Heart right ventricle (tissue), 16 donors: Measurements from ENCODE around the gene BRCA1. TPM values are rescaled to one million over a fixed set of nuclear protein-coding genes. Genes with fewer than 3 reads are reported as not detected.

Experiments used
- ATAC-seq, 8 donors: fragments of 200-7000 bp; cut with Tn5 transposase; one replicate each; pipeline ENCODE4 v1.9.1; 2020; ENCODE audit warnings: mild to moderate bottlenecking in 8 of 8, moderate library complexity in 8 of 8, moderate number of reproducible peaks in 1 of 8
- DNase-seq, 2 donors: peaks; one replicate each; pipeline ENCODE4 v3.0.0-alpha.2; 2020
- H3K27ac ChIP-seq, 10 donors: fragments of 200-600 bp; sonication (generic) in 2 of 10; one replicate each; pipeline versions ENCODE4 v1.5.0 to v1.8.0; 2020 to 2022; ENCODE audit warnings: mild to moderate bottlenecking in 3 of 10
- H3K27me3 ChIP-seq, 7 donors: fragments of 200-600 bp; one replicate each; pipeline ENCODE4 v1.8.0; 2021 to 2022; ENCODE audit warnings: mild to moderate bottlenecking in 2 of 7
- H3K36me3 ChIP-seq, 9 donors: fragments of 200-600 bp; sonication (generic) in 1 of 9; one replicate each; pipeline versions ENCODE4 v1.5.0 to v1.8.0; 2020 to 2022; ENCODE audit warnings: mild to moderate bottlenecking in 2 of 9
- H3K4me1 ChIP-seq, 9 donors: fragments of 200-600 bp; sonication (generic) in 1 of 9; one replicate each; pipeline versions ENCODE4 v1.5.0 to v1.8.0; 2020 to 2022; ENCODE audit warnings: mild to moderate bottlenecking in 4 of 9
- H3K4me3 ChIP-seq, 10 donors: fragments of 200-600 bp; sonication (generic) in 2 of 10; one replicate each; pipeline versions ENCODE4 v1.5.0 to v1.8.0; 2020 to 2022; ENCODE audit warnings: mild to moderate bottlenecking in 7 of 10, moderate library complexity in 2 of 10
- H3K9me3 ChIP-seq, 11 donors: fragments of 200-600 bp in 10 of 11; sonication (generic) in 2 of 11; one replicate each; pipeline versions ENCODE4 v1.5.0 to v1.8.0; 2013 to 2022; ENCODE audit warnings: mild to moderate bottlenecking in 2 of 11, control low read depth in 1 of 11, moderate library complexity in 1 of 11
- WGBS, 2 donors: extraction: QIAGEN DNeasy Blood & Tissue Kit; methylation state at CpG; one replicate each; pipeline ENCODE4 v1.1.7; 2013; ENCODE audit warnings: inconsistent platforms in 1 of 2; 5-methylcytosine and 5-hydroxymethylcytosine counted together
- intact Hi-C, 10 donors: fragments of 100-400 bp; cut with DNase I; formaldehyde crosslinking; loops; one replicate each; pipeline versions ENCODE4 v1.11.1 to v1.14.2; 2022
- polyA plus RNA-seq, 2 donors: library from polyadenylated mRNA; stranded (reverse); fragments of 200-250 nt; gene quantifications; one replicate each; pipeline ENCODE4 v1.2.3, GENCODE V29; 2013
- total RNA-seq, 10 donors: library from RNA; stranded (reverse); fragmentation: NEBNext Ultra II Directional in 3 of 10; extraction: Animal tissue kit (Norgen Biotek cat#: 25700) in 3 of 10; gene quantifications; one replicate each; pipeline versions ENCODE4 v1.2.1 to v1.2.4, GENCODE V29; 2021 to 2023
- TF ChIP-seq, protein P1 (sequence below), 9 donors: fragments of 200-600 bp; sonication (generic) in 2 of 9; IDR thresholded peaks; one replicate each; pipeline versions ENCODE4 v1.5.0 to v1.8.0; 2021 to 2022; ENCODE audit warnings: antibody characterized with exemption in 9 of 9, mild to moderate bottlenecking in 5 of 9, moderate library complexity in 1 of 9
- donor health status: Arrhythmogenic right ventricular cardiomyopathy.
- donor health status: ischemic (EF 13 %, LVEDD 7.1; RV severe dilation, severe dysfunction).
- donor health status: healthy with polysubstance abuse.
- donor health status: DM: no; HTN: yes; CAD: no.
- donor health status: DM: no; HTN: no; CAD: no.
- donor health status: ischemic (EF 25% LVEDD 6.9; RV normal size, moderate dysfunction).
- donor health status: ischemic (EF 25% LVEDD 5.7; RV mildly dilated, moderate dysfunction).
- donor health status: healthy.
- donor health status: DM: yes; HTN: yes; CAD: no.
- donor health status: Ischemic cardiomyopathy.
- donor health status: ischemic (EF 35%, LVEDD 5.7; RV mildly dilated, moderate dysfunction).
- donor health status: nonischemic (EF 11% LVEDD 7.7; RV severe dilation, severe dysfunction).
- donor health status: DM: yes; HTN: yes; CAD: no.
- donor health status: PGD.
- donor health status: ischemic (EF 29% LVEDD 5.4; RV normal size, mild dysfunction).
- donor health status: nonischemic (EF 23%, LVEDD 6.1; RV moderate dilation, normal function).

The BRCA1 gene
- total and polyA plus RNA-seq, 12 donors = 2.2 to 12.0 (median 7.9) TPM

DNA sequence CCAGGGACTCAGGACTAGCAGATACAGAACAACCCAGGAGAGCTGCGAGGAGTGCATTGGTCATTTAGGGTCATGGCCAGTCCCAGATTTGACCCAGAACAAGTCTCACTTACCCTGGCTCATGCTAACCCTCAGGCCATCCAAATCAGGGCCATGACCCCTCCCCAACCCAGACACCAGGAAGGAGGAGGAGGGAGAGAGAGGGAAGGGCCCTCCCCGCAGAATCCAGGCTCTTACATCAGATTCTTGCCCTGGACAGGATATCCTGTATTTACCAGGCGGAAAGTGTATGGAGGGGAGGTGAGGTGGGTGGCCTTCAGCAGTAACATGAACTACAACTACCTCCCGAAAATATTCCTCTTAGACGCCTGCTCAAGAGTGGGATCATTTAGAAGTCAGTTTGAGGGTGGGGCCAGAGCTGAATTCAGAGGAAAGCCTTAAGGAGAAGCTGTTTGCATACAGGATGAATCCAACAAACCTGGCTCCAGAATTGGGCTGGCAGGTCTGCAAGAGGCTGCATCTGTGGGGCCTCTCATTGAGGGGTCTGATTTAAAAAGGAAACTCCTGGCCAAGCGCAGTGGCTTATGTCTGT is 105.0 kb downstream of the BRCA1 start:
- DNase-seq (peak in 1 of 2 donors; percentile 41), ATAC-seq (peak in 5 of 8 donors; percentile 3 to 43 (median 24))
- TF ChIP-seq, protein P1, sequence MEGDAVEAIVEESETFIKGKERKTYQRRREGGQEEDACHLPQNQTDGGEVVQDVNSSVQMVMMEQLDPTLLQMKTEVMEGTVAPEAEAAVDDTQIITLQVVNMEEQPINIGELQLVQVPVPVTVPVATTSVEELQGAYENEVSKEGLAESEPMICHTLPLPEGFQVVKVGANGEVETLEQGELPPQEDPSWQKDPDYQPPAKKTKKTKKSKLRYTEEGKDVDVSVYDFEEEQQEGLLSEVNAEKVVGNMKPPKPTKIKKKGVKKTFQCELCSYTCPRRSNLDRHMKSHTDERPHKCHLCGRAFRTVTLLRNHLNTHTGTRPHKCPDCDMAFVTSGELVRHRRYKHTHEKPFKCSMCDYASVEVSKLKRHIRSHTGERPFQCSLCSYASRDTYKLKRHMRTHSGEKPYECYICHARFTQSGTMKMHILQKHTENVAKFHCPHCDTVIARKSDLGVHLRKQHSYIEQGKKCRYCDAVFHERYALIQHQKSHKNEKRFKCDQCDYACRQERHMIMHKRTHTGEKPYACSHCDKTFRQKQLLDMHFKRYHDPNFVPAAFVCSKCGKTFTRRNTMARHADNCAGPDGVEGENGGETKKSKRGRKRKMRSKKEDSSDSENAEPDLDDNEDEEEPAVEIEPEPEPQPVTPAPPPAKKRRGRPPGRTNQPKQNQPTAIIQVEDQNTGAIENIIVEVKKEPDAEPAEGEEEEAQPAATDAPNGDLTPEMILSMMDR (IDR thresholded peaks at IDR 0.05) = no peak
- Histone ChIP-seq H3K9me3 (no peaks in the 10 kb centered on the region), H3K27ac (peak overlapping the region; percentile 43 to 94 (median 90)), H3K4me1 (peaks cover 12 to 71% (median 63%) of the 10 kb centered on the region in 9 donors), H3K36me3 (peaks cover 0 to 36% (median 4%) of the 10 kb centered on the region in 9 donors), H3K4me3 (peak overlapping the region in 8 of 10 donors; percentile 2 to 100 (median 89)), H3K27me3 (no peaks in the 10 kb centered on the region)
- intact Hi-C loops = loop anchor here in 9 of 10 donors (5.0 to 10.0 kb wide), 8 partner anchors 105 to 345 kb away; partner anchors contain the start of genes NBR1 (in 7 of the 9) and BRCA1 (in 5 of the 9)
- 46 to 59% methylated on average over 6 of the region's 6 CpGs for WGBS, 2 donors

DNA sequence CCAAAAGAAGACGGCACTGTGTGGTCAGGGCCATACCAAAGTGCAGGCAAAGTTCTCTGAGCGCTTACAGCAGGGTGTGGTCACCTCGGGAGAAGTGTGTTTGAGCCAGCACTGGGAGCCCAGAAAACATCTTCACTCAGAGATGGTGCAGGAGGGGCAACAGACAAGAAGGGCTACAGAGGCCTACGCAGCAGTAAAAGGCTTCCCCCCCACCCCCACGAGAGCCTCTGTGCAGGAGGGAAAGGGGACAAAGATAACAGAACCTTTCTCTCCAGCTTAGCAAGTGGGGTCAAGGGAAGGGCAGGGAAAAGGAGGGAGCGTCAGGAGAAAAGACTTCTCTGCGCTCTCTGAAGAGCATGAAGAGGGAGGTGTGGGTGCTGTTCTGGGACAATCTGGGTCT is 105.7 kb downstream of the BRCA1 start:
- WGBS, 2 donors = 28 to 35% methylated on average over 7 of the region's 7 CpGs
- Histone ChIP-seq H3K36me3 (peaks cover 0 to 43% (median 4%) of the 10 kb centered on the region in 9 donors), H3K4me1 (peaks cover 17 to 73% (median 68%) of the 10 kb centered on the region in 9 donors), H3K27me3 (no peaks in the 10 kb centered on the region), H3K4me3 (peak overlapping the region in 5 of 10 donors; percentile 2 to 99 (median 16)), H3K9me3 (no peaks in the 10 kb centered on the region), H3K27ac (peak overlapping the region; percentile 5 to 94 (median 90))
- TF ChIP-seq, protein P1 (IDR thresholded peaks at IDR 0.05) = no peak
- intact Hi-C loops = no loop called here
- DNase-seq (no peak), ATAC-seq (no peak)

DNA sequence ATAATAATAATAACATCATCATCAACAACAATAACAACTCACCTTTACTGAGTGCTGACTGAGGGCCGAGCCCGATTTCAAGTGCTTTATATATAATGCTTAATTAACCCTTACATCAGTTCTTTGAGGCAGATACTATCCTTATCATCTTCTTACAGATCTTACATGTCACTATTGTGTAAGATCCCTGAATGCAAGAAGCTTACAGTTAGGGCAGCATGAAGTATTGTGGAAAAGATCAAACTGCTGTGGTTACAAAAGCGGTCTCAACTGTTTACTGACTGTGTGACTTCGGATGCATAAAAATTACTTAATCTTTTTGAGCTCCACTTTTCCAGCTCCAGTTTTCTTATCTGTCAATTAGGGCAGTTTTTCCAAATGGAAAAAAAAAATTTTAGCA is 106.2 kb downstream of the BRCA1 start:
- Histone ChIP-seq H3K36me3 (peaks cover 0 to 48% (median 4%) of the 10 kb centered on the region in 9 donors), H3K4me1 (peaks cover 17 to 73% (median 69%) of the 10 kb centered on the region in 9 donors), H3K4me3 (no peak overlapping the region), H3K9me3 (no peaks in the 10 kb centered on the region), H3K27me3 (no peaks in the 10 kb centered on the region), H3K27ac (peak overlapping the region in 8 of 10 donors; percentile 84 to 94 (median 90))
- ATAC-seq (no peak), DNase-seq (no peak)
- intact Hi-C loops = no loop called here
- TF ChIP-seq, protein P1 (IDR thresholded peaks at IDR 0.05) = no peak
- 42 to 45% methylated on average over 4 of the region's 4 CpGs for WGBS, 2 donors

DNA sequence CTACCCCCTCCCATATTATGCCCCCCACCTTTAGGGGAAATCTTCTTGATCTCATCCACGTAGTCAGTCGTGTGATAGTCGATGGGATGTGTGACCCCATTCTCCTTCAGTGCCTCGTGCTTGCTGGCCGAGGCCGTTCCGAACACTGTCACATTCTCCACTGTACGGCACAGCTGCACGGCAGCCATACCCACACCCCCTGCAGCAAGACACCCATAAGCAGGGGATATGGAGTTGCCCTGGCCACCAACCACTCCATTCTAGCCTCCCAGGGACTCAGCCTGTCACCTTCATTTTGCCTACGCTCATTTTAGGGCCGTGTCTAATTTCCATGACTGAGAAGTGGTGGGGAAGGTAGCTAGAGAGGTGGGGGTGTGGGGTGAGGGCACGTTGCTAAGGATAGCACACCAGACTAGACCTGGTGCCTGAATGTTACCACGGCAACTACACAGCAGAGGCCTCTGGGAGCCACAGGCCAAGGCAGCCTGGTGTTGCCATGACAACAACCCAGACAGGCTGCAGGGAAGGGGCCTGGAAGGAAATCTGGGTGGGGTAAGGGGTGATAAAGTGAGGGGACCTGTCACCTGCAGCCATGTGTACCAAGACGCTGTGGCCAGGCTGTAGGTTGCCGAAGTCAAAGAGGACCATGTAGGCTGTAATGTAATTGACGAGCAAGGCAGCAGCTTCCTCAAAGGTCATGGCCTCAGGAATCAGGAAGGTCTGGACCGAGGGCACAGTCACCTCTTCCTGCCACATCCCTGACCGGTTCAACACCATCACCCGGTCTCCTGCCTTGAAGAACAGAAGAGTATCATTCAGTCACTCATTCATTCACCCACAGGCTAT is 106.9 kb downstream of the BRCA1 start:
- intact Hi-C loops = no loop called here
- H3K36me3 ChIP-seq = peaks cover 0 to 55% (median 4%) of the 10 kb centered on the region in 9 donors
- 60% methylated on average over 19 of the region's 19 CpGs for WGBS, 2 donors
- H3K27me3 ChIP-seq = no peaks in the 10 kb centered on the region
- no peak for ATAC-seq
- peak overlapping the region in 6 of 10 donors; percentile 20 to 94 (median 90) for H3K27ac ChIP-seq
- H3K9me3 ChIP-seq = no peaks in the 10 kb centered on the region
- H3K4me3 ChIP-seq = no peak overlapping the region
- no peak for DNase-seq
- TF ChIP-seq, protein P1 (IDR thresholded peaks at IDR 0.05) = no peak
- peaks cover 17 to 78% (median 76%) of the 10 kb centered on the region in 9 donors for H3K4me1 ChIP-seq
